ENCODE results near the gene DNM2.

DNM2 gene

GRCh38 chr19:10740798-10741197 lies 22.9 kb downstream of the DNM2 start:
- Histone ChIP-seq H2BK12ac (ENCODE audit: low read length) (no peak overlapping the region), H3K4me1 (ENCODE audit: control insufficient read depth in 1 of 2, insufficient read depth in 2 of 2, low read length in 2 of 2) (peaks cover 23 to 25% of the 10 kb centered on the region in 2 experiments), H3K9me3 (ENCODE audit: insufficient read depth, low read depth, low read length) (peaks cover 2% of the 10 kb centered on the region), H3K18ac (ENCODE audit: low read length) (no peak overlapping the region), H2BK120ac (ENCODE audit: insufficient read depth, low read length, poor library complexity) (no peak overlapping the region), H3K36me3 (ENCODE audit: control insufficient read depth in 1 of 2, insufficient read depth in 2 of 2, low read length in 2 of 2) (peaks cover 0 to 3% of the 10 kb centered on the region in 2 experiments), H2AFZ (ENCODE audit: insufficient read depth, low read length, poor library complexity) (no peak overlapping the region), H2AK5ac (ENCODE audit: low read length) (no peak overlapping the region), H4K12ac (ENCODE audit: low read depth, low read length) (no peak overlapping the region), H3K23ac (ENCODE audit: low read length) (no peak overlapping the region), H3K14ac (ENCODE audit: low read length) (no peak overlapping the region), H2BK5ac (ENCODE audit: low read depth, low read length, poor library complexity) (no peak overlapping the region), H4K8ac (ENCODE audit: low read depth, low read length) (no peak overlapping the region), H3K79me1 (ENCODE audit: low read length) (peaks cover 4% of the 10 kb centered on the region), H4K91ac (ENCODE audit: low read depth, low read length) (no peak overlapping the region), H3K27me3 (ENCODE audit: insufficient read depth, low read length) (no peaks in the 10 kb centered on the region), H3K27ac (ENCODE audit: low read depth, low read length) (no peak overlapping the region), H3K4ac (ENCODE audit: low read depth, low read length) (no peak overlapping the region), H3K4me3 (ENCODE audit: low read depth, low read length) (no peak overlapping the region), H3K4me2 (ENCODE audit: low read length) (no peak overlapping the region), H3K79me2 (ENCODE audit: control insufficient read depth, insufficient read depth, low read length, poor library complexity) (peaks cover 14% of the 10 kb centered on the region), H3K9ac (ENCODE audit: low read length) (no peak overlapping the region)
- no peak for DNase-seq
- WGBS (ENCODE audit: extremely low coverage, insufficient coverage, insufficient read length), result no CpG with 5 or more reads among the region's 3 CpGs

GRCh38 chr19:10742476-10742875 lies 24.6 kb downstream of the DNM2 start:
- Histone ChIP-seq H3K79me1 (ENCODE audit: low read length) (peaks cover 4% of the 10 kb centered on the region), H3K4me1 (ENCODE audit: control insufficient read depth in 1 of 2, insufficient read depth in 2 of 2, low read length in 2 of 2) (peaks cover 20% of the 10 kb centered on the region in 2 experiments), H4K12ac (ENCODE audit: low read depth, low read length) (no peak overlapping the region), H3K79me2 (ENCODE audit: control insufficient read depth, insufficient read depth, low read length, poor library complexity) (peaks cover 17% of the 10 kb centered on the region), H3K23ac (ENCODE audit: low read length) (no peak overlapping the region), H2AK5ac (ENCODE audit: low read length) (no peak overlapping the region), H3K36me3 (ENCODE audit: control insufficient read depth in 1 of 2, insufficient read depth in 2 of 2, low read length in 2 of 2) (peaks cover 0 to 3% of the 10 kb centered on the region in 2 experiments), H3K4ac (ENCODE audit: low read depth, low read length) (peak overlapping the region; percentile 80), H3K4me3 (ENCODE audit: low read depth, low read length) (no peak overlapping the region), H3K9ac (ENCODE audit: low read length) (no peak overlapping the region), H2BK120ac (ENCODE audit: insufficient read depth, low read length, poor library complexity) (no peak overlapping the region), H4K91ac (ENCODE audit: low read depth, low read length) (no peak overlapping the region), H3K27ac (ENCODE audit: low read depth, low read length) (no peak overlapping the region), H2BK5ac (ENCODE audit: low read depth, low read length, poor library complexity) (no peak overlapping the region), H3K27me3 (ENCODE audit: insufficient read depth, low read length) (no peaks in the 10 kb centered on the region), H3K4me2 (ENCODE audit: low read length) (no peak overlapping the region), H3K14ac (ENCODE audit: low read length) (no peak overlapping the region), H2AFZ (ENCODE audit: insufficient read depth, low read length, poor library complexity) (no peak overlapping the region), H4K8ac (ENCODE audit: low read depth, low read length) (no peak overlapping the region), H3K9me3 (ENCODE audit: insufficient read depth, low read depth, low read length) (peaks cover 2% of the 10 kb centered on the region), H2BK12ac (ENCODE audit: low read length) (no peak overlapping the region), H3K18ac (ENCODE audit: low read length) (peak overlapping the region; percentile 46)
- DNase-seq, result no peak
- no CpG with 5 or more reads among the region's 4 CpGs for WGBS (ENCODE audit: extremely low coverage, insufficient coverage, insufficient read length)

- no CpG with 5 or more reads among the region's 11 CpGs for WGBS (ENCODE audit: extremely low coverage, insufficient coverage, insufficient read length)
- H4K8ac ChIP-seq (ENCODE audit: low read depth, low read length), result peak overlapping the region; percentile 40
Measured at GRCh38 chr19:10744253-10744798, 26.4 kb downstream of the DNM2 start.

GRCh38 chr19:10744801-10745293 lies 27.0 kb downstream of the DNM2 start:
- peak overlapping the region; percentile 32 for H2BK12ac ChIP-seq (ENCODE audit: low read length)
- no peak overlapping the region for H3K9ac ChIP-seq (ENCODE audit: low read length)
- H3K14ac ChIP-seq (ENCODE audit: low read length), result peak overlapping the region; percentile 40
- H3K27ac ChIP-seq (ENCODE audit: low read depth, low read length), result peak overlapping the region; percentile 59
- no peak overlapping the region for H3K23ac ChIP-seq (ENCODE audit: low read length)
- DNase-seq, result no peak
- no peak overlapping the region for H3K4me2 ChIP-seq (ENCODE audit: low read length)
- H3K79me2 ChIP-seq (ENCODE audit: control insufficient read depth, insufficient read depth, low read length, poor library complexity), result peaks cover 22% of the 10 kb centered on the region
- H4K12ac ChIP-seq (ENCODE audit: low read depth, low read length), result no peak overlapping the region
- H2AFZ ChIP-seq (ENCODE audit: insufficient read depth, low read length, poor library complexity), result peak overlapping the region; percentile 27
- H3K4me1 ChIP-seq (ENCODE audit: control insufficient read depth in 1 of 2, insufficient read depth in 2 of 2, low read length in 2 of 2), result peaks cover 37 to 40% of the 10 kb centered on the region in 2 experiments
- peak overlapping the region; percentile 88 for H3K18ac ChIP-seq (ENCODE audit: low read length)
- peak overlapping the region; percentile 23 for H2BK120ac ChIP-seq (ENCODE audit: insufficient read depth, low read length, poor library complexity)
- no peak overlapping the region for H2AK5ac ChIP-seq (ENCODE audit: low read length)
- peaks cover 4% of the 10 kb centered on the region for H3K9me3 ChIP-seq (ENCODE audit: insufficient read depth, low read depth, low read length)
- H3K27me3 ChIP-seq (ENCODE audit: insufficient read depth, low read length), result no peaks in the 10 kb centered on the region
- peak overlapping the region; percentile 42 for H2BK5ac ChIP-seq (ENCODE audit: low read depth, low read length, poor library complexity)
- H4K91ac ChIP-seq (ENCODE audit: low read depth, low read length), result peak overlapping the region; percentile 58
- no CpG with 5 or more reads among the region's 12 CpGs for WGBS (ENCODE audit: extremely low coverage, insufficient coverage, insufficient read length)
- no peak overlapping the region for H4K8ac ChIP-seq (ENCODE audit: low read depth, low read length)
- H3K36me3 ChIP-seq (ENCODE audit: control insufficient read depth in 1 of 2, insufficient read depth in 2 of 2, low read length in 2 of 2), result no peaks in the 10 kb centered on the region
- H3K4me3 ChIP-seq (ENCODE audit: low read depth, low read length), result no peak overlapping the region
- peaks cover 4% of the 10 kb centered on the region for H3K79me1 ChIP-seq (ENCODE audit: low read length)
- H3K4ac ChIP-seq (ENCODE audit: low read depth, low read length), result peak overlapping the region; percentile 78

More at GRCh38 chr19:10744253-10744798, 26.4 kb downstream of the DNM2 start:
- Histone ChIP-seq H3K4me1 (ENCODE audit: control insufficient read depth in 1 of 2, insufficient read depth in 2 of 2, low read length in 2 of 2) (peaks cover 33 to 35% of the 10 kb centered on the region in 2 experiments), H3K27ac (ENCODE audit: low read depth, low read length) (peak overlapping the region; percentile 59), H4K91ac (ENCODE audit: low read depth, low read length) (peak overlapping the region; percentile 58), H2BK5ac (ENCODE audit: low read depth, low read length, poor library complexity) (peak overlapping the region; percentile 42), H2BK120ac (ENCODE audit: insufficient read depth, low read length, poor library complexity) (peak overlapping the region; percentile 23), H3K18ac (ENCODE audit: low read length) (peak overlapping the region; percentile 88), H3K9ac (ENCODE audit: low read length) (peak overlapping the region; percentile 24), H2BK12ac (ENCODE audit: low read length) (peak overlapping the region; percentile 32), H3K23ac (ENCODE audit: low read length) (no peak overlapping the region), H4K12ac (ENCODE audit: low read depth, low read length) (no peak overlapping the region), H3K79me2 (ENCODE audit: control insufficient read depth, insufficient read depth, low read length, poor library complexity) (peaks cover 21% of the 10 kb centered on the region), H2AFZ (ENCODE audit: insufficient read depth, low read length, poor library complexity) (peak overlapping the region; percentile 27), H3K36me3 (ENCODE audit: control insufficient read depth in 1 of 2, insufficient read depth in 2 of 2, low read length in 2 of 2) (no peaks in the 10 kb centered on the region), H3K4me2 (ENCODE audit: low read length) (peak overlapping the region; percentile 49), H3K14ac (ENCODE audit: low read length) (peak overlapping the region; percentile 40), H2AK5ac (ENCODE audit: low read length) (no peak overlapping the region), H3K27me3 (ENCODE audit: insufficient read depth, low read length) (no peaks in the 10 kb centered on the region), H3K4me3 (ENCODE audit: low read depth, low read length) (no peak overlapping the region), H3K4ac (ENCODE audit: low read depth, low read length) (peak overlapping the region; percentile 31), H3K9me3 (ENCODE audit: insufficient read depth, low read depth, low read length) (peaks cover 4% of the 10 kb centered on the region), H3K79me1 (ENCODE audit: low read length) (peaks cover 4% of the 10 kb centered on the region)
- peak in 1 of 2 donors; percentile 58 for DNase-seq
